GM18867 (cell line): ENCODE data around the gene AGK.
"Not testable (repeated sequence)": the region's sequence is repeated elsewhere in the genome, so short reads cannot be mapped to it uniquely, and the experiment has no call there.

Source experiments
- ATAC-seq: cut with Tn5 transposase; IDR thresholded peaks from one replicate; pipeline ENCODE4 v1.9.1; 2021; ENCODE audit warnings: mild to moderate bottlenecking, moderate library complexity; ENCODE audit not compliant: unreplicated experiment

AGK gene

GRCh38 chr7:141673346-141673745, 122.1 kb downstream of the AGK start:
- ATAC-seq, result no peak

- ATAC-seq, result no peak
Measured at GRCh38 chr7:141674171-141674671, 123.0 kb downstream of the AGK start.

GRCh38 chr7:141674702-141675101, 123.5 kb downstream of the AGK start:
- ATAC-seq, result no peak

- no peak for ATAC-seq
Measured at GRCh38 chr7:141675436-141676215, 124.4 kb downstream of the AGK start.

GRCh38 chr7:141676618-141677017, 125.4 kb downstream of the AGK start:
- ATAC-seq, result no peak

- peak; percentile 44 for ATAC-seq
Measured at GRCh38 chr7:141679014-141679413, 127.8 kb downstream of the AGK start.

- ATAC-seq, result no peak
Measured at GRCh38 chr7:141685285-141686023, 134.2 kb downstream of the AGK start.

GRCh38 chr7:141686074-141686473, 134.9 kb downstream of the AGK start:
- no peak for ATAC-seq

GRCh38 chr7:141686670-141687069, 135.5 kb downstream of the AGK start:
- no peak for ATAC-seq

GRCh38 chr7:141688043-141688442, 136.8 kb downstream of the AGK start:
- no peak for ATAC-seq

GRCh38 chr7:141689072-141689825, 138.0 kb downstream of the AGK start:
- ATAC-seq, result not testable (repeated sequence)

- ATAC-seq, result no peak
Measured at GRCh38 chr7:141691540-141691939, 140.3 kb downstream of the AGK start.

- ATAC-seq, result no peak
Measured at GRCh38 chr7:141691961-141692360, 140.8 kb downstream of the AGK start.

GRCh38 chr7:141693082-141693481, 141.9 kb downstream of the AGK start:
- ATAC-seq, result no peak

- no peak for ATAC-seq
Measured at GRCh38 chr7:141695803-141696289, 144.6 kb downstream of the AGK start.

GRCh38 chr7:141696348-141696747, 145.1 kb downstream of the AGK start:
- no peak for ATAC-seq

GRCh38 chr7:141697211-141697871, 146.1 kb downstream of the AGK start:
- ATAC-seq, result no peak

- ATAC-seq, result no peak
Measured at GRCh38 chr7:141698247-141699015, 147.2 kb downstream of the AGK start.

GRCh38 chr7:141699860-141700259, 148.7 kb downstream of the AGK start:
- no peak for ATAC-seq

- no peak for ATAC-seq
Measured at GRCh38 chr7:141700296-141700847, 149.2 kb downstream of the AGK start.
